Measurements from ENCODE around the gene GABRP. TPM values are rescaled to one million over a fixed set of nuclear protein-coding genes. Genes with fewer than 3 reads are reported as not detected.

The GABRP gene
- total RNA-seq (2022; extraction: Qiagen RNA extraction; ENCODE audit: low read depth): not detected in 5 replicates

GRCh38 chr5:170783498-170784247, at the start of gene GABRP:
Gene GABRP (plus strand): TSS chr5:170783725. CDS start chr5:170788616, 4,891 bp downstream.

GRCh38 chr5:170861917-170862766, 78.6 kb downstream of the GABRP start, which contains the start of gene RANBP17:
Gene RANBP17 (plus strand): TSS chr5:170862018.

Other genes with a start within 250 kb of the GABRP start
- gene RANBP17, start 78.3 kb downstream of the GABRP start, total RNA-seq (2022; extraction: Qiagen RNA extraction; ENCODE audit: low read depth): 2.0 to 3.2 TPM (median 2.6 TPM) in 5 replicates

All from A549 treated with RU486 at 1 μM for 4 hours (cell line).